ENCODE data around the gene KARS1. TPM values are rescaled to one million over a fixed set of nuclear protein-coding genes. Genes with fewer than 3 reads are reported as not detected.

Gene KARS1
- total RNA-seq, 1 experiment from 2014 or later: 196 TPM

DNA sequence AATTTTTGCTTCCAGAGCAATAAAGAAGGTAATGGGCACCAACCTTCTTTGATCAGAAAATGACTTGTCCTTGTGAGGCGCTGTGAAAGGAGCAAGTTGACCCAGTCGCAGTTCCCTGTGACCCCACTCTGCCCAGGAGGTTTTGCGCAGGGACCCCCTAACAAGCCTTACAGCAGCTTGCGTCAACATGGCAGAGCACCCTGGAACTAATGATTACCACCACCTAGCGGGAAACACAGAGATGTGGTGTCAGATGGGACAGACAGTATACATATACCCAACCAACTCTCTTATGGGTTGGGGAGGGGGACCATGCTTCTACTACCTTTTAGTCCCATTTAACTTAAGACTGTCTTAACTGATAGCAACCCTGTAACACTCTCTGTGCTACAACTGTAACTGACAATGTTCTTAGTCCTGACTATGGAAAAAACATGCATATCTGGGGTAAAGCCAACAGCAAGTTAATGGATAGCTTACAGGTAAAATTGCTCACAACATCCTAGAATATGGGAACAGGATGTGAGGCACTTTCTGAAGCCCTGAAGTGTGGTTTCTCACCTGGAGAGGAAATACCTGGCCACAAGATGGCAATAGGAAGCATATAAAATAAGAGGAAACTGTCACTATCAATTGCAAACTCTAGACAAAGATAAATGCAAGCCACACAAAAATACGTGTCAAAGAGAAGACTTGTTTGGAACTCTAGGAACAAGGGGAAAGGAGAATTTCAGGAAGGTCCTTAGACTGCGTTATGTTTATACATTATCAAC, 3.0 kb downstream of the KARS1 start:
- ChIA-PET POLR2A (no interaction called here), CTCF (interaction anchor here (1.0 to 1.1 kb wide), 2 partner anchors 119 to 1527 kb away, joined by 3 read pairs; no protein-coding TSS in a partner anchor), RAD21 (ENCODE audit: low non-redundant PET in 1 of 2, low total read pairs in 2 of 2, uncharacterized antibody in 2 of 2, unreplicated experiment in 2 of 2) (no interaction called here)
- BruUV-seq (replicated peaks): no TSS peak
- Histone ChIP-seq H3K9ac (ENCODE audit: low read length) (no peak overlapping the region), H2AFZ (ENCODE audit: low read depth, low read length, poor library complexity, severe bottlenecking) (no peak overlapping the region), H3K36me3 (ENCODE audit: control insufficient read depth in 1 of 2, insufficient read depth in 2 of 2, low read length in 2 of 2) (peaks cover 28 to 54% of the 10 kb centered on the region in 2 experiments), H3K79me2 (ENCODE audit: insufficient read depth, low read length) (peaks cover 95% of the 10 kb centered on the region), H3K27ac (ENCODE audit: low read depth, low read length) (no peak overlapping the region), H3K4me1 (ENCODE audit: control insufficient read depth in 1 of 2, insufficient read depth in 2 of 2, low read length in 2 of 2) (peaks cover 4 to 22% of the 10 kb centered on the region in 2 experiments), H3K4me3 (replicated peaks in 1 of 2; ENCODE audit: low read depth in 1 of 2, low read length in 2 of 2) (no peak overlapping the region), H3K27me3 (ENCODE audit: insufficient read depth, low read length) (no peaks in the 10 kb centered on the region), H3K4me2 (ENCODE audit: low read length) (peak overlapping the region; percentile 91; the same call in 1 of the 2 replicates), H4K20me1 (ENCODE audit: insufficient read depth) (peaks cover 22% of the 10 kb centered on the region; the same call in 1 of the 2 replicates), H3K9me3 (ENCODE audit: control insufficient read depth in 1 of 2, insufficient read depth in 1 of 2, low read depth in 1 of 2, low read length in 2 of 2) (no peaks in the 10 kb centered on the region), H3K9me2 (ENCODE audit: insufficient read depth) (no peaks in the 10 kb centered on the region)
- DNase-seq (ENCODE audit: low read depth, low spot score) (no peak), ATAC-seq (no peak)
- TF ChIP-seq SRF (IDR thresholded peaks at IDR 0.05; ENCODE audit: low read depth) (no peak), FOSL1 (IDR thresholded peaks at IDR 0.05; ENCODE audit: low read depth) (no peak)
- TF ChIP-seq, protein P1, sequence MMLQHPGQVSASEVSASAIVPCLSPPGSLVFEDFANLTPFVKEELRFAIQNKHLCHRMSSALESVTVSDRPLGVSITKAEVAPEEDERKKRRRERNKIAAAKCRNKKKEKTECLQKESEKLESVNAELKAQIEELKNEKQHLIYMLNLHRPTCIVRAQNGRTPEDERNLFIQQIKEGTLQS (IDR thresholded peaks at IDR 0.05): no peak
- TF ChIP-seq, protein P2, sequence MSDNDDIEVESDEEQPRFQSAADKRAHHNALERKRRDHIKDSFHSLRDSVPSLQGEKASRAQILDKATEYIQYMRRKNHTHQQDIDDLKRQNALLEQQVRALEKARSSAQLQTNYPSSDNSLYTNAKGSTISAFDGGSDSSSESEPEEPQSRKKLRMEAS (IDR thresholded peaks at IDR 0.05): no peak
- TF ChIP-seq, protein P3, sequence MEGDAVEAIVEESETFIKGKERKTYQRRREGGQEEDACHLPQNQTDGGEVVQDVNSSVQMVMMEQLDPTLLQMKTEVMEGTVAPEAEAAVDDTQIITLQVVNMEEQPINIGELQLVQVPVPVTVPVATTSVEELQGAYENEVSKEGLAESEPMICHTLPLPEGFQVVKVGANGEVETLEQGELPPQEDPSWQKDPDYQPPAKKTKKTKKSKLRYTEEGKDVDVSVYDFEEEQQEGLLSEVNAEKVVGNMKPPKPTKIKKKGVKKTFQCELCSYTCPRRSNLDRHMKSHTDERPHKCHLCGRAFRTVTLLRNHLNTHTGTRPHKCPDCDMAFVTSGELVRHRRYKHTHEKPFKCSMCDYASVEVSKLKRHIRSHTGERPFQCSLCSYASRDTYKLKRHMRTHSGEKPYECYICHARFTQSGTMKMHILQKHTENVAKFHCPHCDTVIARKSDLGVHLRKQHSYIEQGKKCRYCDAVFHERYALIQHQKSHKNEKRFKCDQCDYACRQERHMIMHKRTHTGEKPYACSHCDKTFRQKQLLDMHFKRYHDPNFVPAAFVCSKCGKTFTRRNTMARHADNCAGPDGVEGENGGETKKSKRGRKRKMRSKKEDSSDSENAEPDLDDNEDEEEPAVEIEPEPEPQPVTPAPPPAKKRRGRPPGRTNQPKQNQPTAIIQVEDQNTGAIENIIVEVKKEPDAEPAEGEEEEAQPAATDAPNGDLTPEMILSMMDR (IDR thresholded peaks at IDR 0.05 in 2 of 3, conservative IDR thresholded peaks at IDR 0.05 in 1 of 3; ENCODE audit: borderline replicate concordance in 1 of 3, insufficient read depth in 1 of 3, low read depth in 2 of 3, low read length in 2 of 3): peak in 1 of 3 experiments; percentile 34; a peak in 2 of 6 replicates
- intact Hi-C loops (cut with micrococcal nuclease): loop anchor here (5.0 kb wide), 1 partner anchor 1528 kb away; no protein-coding TSS in a partner anchor

All from HCT116 (cell line).